Mucosa of descending colon (tissue), 3 donors: ENCODE measurements around the gene SPACA4. TPM values are rescaled to one million over a fixed set of nuclear protein-coding genes. Genes with fewer than 3 reads are reported as not detected.

Experiments
- ATAC-seq: fragments of 200-7000 bp; cut with Tn5 transposase; one replicate; pipeline ENCODE4 v1.9.1; 2020; ENCODE audit warnings: mild to moderate bottlenecking, moderate library complexity
- DNase-seq, 3 donors: peaks; one replicate each; pipeline ENCODE4 v3.0.0-alpha.2; 2020
- H3K36me3 ChIP-seq: fragments of 200-600 bp; one replicate; pipeline ENCODE4 v1.8.0; 2021; ENCODE audit warnings: low read depth, mild to moderate bottlenecking
- H3K4me1 ChIP-seq: fragments of 200-600 bp; one replicate; pipeline ENCODE4 v1.8.0; 2021; ENCODE audit warnings: low read depth, mild to moderate bottlenecking
- H3K4me3 ChIP-seq: fragments of 200-600 bp; one replicate; pipeline ENCODE4 v1.8.0; 2021; ENCODE audit warnings: mild to moderate bottlenecking
- H3K9me3 ChIP-seq: fragments of 200-600 bp; one replicate; pipeline ENCODE4 v1.8.0; 2021; ENCODE audit warnings: mild to moderate bottlenecking
- CTCF ChIP-seq: fragments of 200-600 bp; IDR thresholded peaks from one replicate; pipeline ENCODE4 v1.8.0; 2022; ENCODE audit warnings: antibody characterized with exemption, mild to moderate bottlenecking
- intact Hi-C, 2 donors: fragments of 100-400 bp; cut with DNase I in 1 of 2; cut with micrococcal nuclease in 1 of 2; formaldehyde crosslinking; loops; one replicate each; pipeline versions ENCODE4 v1.11.0 to v1.11.1; 2022; cut with DNase I, micrococcal nuclease
- total RNA-seq, 3 donors: library from RNA; stranded (reverse); fragmentation: NEBNext Ultra II Directional in 2 of 3; extraction: Animal tissue kit (Norgen Biotek cat#: 25700) in 2 of 3; gene quantifications; one replicate each; pipeline versions ENCODE4 v1.2.1 to v1.2.4, GENCODE V29; 2021 to 2023
- donor health status: DM: no; HTN: no; CAD: no; lungs with moderate emphysema.
- donor health status: DM: no; HTN: no; CAD: no.
- donor health status: DM: no; HTN: yes; CAD: no.

Gene SPACA4
- total RNA-seq, 3 donors from 2014 or later, result not detected

- H3K36me3 ChIP-seq, result no peaks in the 10 kb centered on the region
- TF ChIP-seq CTCF, result no peak
- no peaks in the 10 kb centered on the region for H3K9me3 ChIP-seq
- H3K4me3 ChIP-seq, result no peak overlapping the region
- H3K4me1 ChIP-seq, result peaks cover 12% of the 10 kb centered on the region
- DNase-seq, result no peak
- intact Hi-C loops, result no loop called here
- no peak for ATAC-seq
Observed at GRCh38 chr19:48598996-48599700, 7.4 kb upstream of the SPACA4 start.

DNA sequence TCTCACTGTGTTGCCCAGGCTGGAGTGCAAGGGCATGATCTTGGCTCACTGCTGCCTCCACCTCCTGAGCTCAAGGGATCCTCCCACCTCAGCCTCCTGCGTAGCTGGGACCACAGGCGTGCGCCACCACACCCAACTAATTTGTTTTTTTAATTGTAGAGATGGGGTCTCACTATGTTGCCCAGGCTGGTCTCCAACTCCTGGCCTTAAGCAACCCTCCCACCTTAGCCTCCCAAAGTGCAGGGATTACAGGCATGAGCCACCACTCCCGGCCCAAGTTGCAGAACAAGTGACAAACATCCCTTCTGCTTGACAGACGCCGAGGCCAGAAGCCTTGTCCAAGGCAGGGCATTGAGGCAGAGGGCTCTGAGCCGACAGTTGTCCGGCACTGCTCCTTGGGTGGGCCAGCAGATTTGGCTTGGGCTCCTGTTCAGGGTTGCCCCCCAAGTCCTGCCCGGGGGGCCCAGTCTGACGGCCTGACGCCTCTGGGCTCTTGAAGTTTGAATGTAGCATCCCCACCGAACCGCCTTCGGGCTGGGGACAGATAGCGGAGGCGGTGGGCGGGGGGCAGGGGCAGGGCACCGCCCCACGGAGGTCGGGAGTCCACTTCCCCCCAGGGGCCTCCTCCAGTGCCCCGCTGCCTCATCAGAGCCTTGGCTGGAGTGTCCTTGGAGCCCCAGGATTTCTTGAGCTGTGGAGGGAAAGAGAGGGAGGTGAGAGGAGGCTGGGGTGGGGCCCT is 5.7 kb upstream of the SPACA4 start:
- TF ChIP-seq CTCF, result no peak
- no peaks in the 10 kb centered on the region for H3K36me3 ChIP-seq
- no peaks in the 10 kb centered on the region for H3K9me3 ChIP-seq
- intact Hi-C loops, result no loop called here
- H3K4me1 ChIP-seq, result peaks cover 14% of the 10 kb centered on the region
- H3K4me3 ChIP-seq, result no peak overlapping the region
- no peak for DNase-seq
- no peak for ATAC-seq

GRCh38 chr19:48603001-48603400 is 3.5 kb upstream of the SPACA4 start:
- no peak for TF ChIP-seq CTCF
- intact Hi-C loops, result no loop called here
- Histone ChIP-seq H3K36me3 (no peaks in the 10 kb centered on the region), H3K9me3 (no peaks in the 10 kb centered on the region), H3K4me1 (peaks cover 14% of the 10 kb centered on the region), H3K4me3 (no peak overlapping the region)
- DNase-seq, result no peak
- ATAC-seq, result no peak

DNA sequence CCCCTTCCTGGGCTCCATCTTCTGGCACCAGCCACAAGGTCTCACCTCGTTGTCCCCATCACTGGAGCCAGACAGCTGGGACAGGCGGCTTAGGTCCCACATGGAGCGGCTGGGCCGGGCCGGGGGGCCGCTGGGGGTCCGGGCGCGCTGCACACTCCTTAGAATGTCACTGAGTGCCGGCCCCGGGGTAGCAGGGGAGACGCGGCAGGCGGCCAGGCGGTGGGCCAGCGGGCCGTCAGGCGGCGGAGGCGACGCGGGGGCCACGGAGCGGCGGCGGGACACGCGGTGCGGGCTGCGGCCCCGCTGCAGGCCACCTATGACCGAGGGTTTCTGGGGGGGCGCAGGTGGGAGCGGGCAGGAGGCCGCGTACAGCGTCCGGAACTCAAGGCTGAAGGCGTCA is 3.1 kb upstream of the SPACA4 start:
- H3K36me3 ChIP-seq, result no peaks in the 10 kb centered on the region
- H3K9me3 ChIP-seq, result no peaks in the 10 kb centered on the region
- no peak for TF ChIP-seq CTCF
- H3K4me1 ChIP-seq, result peaks cover 14% of the 10 kb centered on the region
- intact Hi-C loops, result no loop called here
- H3K4me3 ChIP-seq, result no peak overlapping the region
- DNase-seq, result no peak
- ATAC-seq, result no peak

- Histone ChIP-seq H3K9me3 (no peaks in the 10 kb centered on the region), H3K4me1 (peaks cover 14% of the 10 kb centered on the region), H3K36me3 (no peaks in the 10 kb centered on the region), H3K4me3 (no peak overlapping the region)
- TF ChIP-seq CTCF, result no peak
- DNase-seq (no peak), ATAC-seq (no peak)
- intact Hi-C loops, result no loop called here
Observed at GRCh38 chr19:48603850-48604249, 2.7 kb upstream of the SPACA4 start.
